ENCODE measurements around the gene RPS6KB2.

Gene RPS6KB2

DNA sequence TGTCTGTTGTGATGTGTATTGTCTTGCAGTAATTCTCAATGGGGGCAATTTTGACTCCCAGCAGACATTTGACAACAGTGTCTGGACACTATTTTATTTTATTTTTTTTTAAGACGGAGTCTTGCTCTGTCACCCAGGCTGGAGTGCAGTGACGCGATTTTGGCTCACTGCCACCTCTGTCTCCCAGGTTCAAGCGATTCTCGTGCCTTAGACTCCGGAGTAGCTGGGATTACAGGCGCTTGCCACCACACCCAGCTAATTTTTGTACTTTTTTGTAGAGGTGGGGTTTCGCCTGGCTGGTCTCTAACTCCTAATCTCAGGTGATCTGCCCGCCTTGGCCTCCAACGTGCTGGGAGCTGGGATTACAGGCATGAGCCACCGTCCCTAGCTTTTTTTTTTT, 1.4 kb downstream of the RPS6KB2 start:
- no peak for DNase-seq

DNA sequence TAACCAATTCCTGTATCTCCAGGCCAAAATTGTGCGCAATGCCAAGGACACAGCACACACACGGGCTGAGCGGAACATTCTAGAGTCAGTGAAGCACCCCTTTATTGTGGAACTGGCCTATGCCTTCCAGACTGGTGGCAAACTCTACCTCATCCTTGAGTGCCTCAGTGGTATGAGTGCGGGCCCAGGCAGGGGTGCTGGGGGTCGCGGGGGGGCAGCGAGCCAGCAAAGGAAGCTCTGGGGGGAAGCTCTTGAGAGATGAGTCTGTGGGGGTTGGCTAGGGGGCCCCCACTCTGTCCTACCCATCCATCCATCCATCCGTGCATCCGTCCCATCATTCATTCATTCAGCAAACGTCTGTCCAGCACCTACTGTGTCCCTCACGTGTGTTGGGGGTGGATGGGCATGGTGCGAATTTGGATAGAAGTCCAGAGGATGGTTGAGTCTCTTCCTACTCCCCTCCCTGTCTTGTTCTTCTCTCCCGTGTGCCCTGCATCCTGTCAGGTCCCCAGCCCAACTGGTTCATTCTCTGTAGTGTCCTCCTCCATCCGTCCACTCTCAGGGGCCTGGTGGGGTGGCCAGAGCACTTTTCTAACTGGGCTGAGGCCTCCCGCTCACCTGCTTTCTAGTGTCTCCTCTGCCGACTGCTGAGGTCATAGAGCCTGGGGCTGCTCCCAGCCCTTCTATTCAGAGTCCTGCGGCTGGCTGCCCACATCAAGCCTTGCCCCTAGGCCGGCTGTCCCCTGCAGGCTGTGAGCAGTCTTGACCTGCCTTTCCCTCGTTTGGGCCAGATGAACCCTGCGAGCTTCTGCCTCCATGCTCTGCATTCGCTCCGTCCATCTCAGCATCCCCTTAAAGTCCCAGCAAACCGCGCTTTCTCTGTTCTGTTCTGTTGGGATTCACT, 3.3 kb downstream of the RPS6KB2 start:
- DNase-seq, result no peak

GRCh38 chr11:67432655-67433349, 4.5 kb downstream of the RPS6KB2 start:
- no peak for DNase-seq

GRCh38 chr11:67433536-67434394, 5.5 kb downstream of the RPS6KB2 start:
- no peak for DNase-seq

DNA sequence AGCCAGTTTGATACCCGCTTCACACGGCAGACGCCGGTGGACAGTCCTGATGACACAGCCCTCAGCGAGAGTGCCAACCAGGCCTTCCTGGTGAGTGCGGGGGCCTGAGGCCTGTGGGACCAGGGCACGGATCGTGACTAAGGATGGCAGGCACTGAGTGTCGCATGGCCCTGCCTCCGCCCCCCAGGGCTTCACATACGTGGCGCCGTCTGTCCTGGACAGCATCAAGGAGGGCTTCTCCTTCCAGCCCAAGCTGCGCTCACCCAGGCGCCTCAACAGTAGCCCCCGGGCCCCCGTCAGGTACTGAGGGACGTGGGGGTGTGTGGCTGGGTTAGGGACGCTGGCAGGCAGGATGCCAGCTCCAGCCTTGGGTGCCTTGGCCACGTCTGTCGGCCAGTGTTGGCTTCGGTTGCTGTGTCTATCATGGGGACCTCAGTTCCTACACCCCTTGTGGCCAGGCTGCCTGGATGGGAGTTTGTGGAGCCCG, 6.1 kb downstream of the RPS6KB2 start:
- peak; percentile 79 for DNase-seq

GRCh38 chr11:67435031-67435726, 6.9 kb downstream of the RPS6KB2 start:
- peak; percentile 77 for DNase-seq

- DNase-seq, result no peak
Observed at GRCh38 chr11:67435727-67436458, 7.6 kb downstream of the RPS6KB2 start.

GRCh38 chr11:67436459-67437081, 8.3 kb downstream of the RPS6KB2 start:
- peak; percentile 87 for DNase-seq

- DNase-seq, result peak; percentile 85
Observed at GRCh38 chr11:67437082-67437808, 9.0 kb downstream of the RPS6KB2 start, which contains the start of gene PTPRCAP. Gene PTPRCAP (minus strand): TSS chr11:67437682. CDS start chr11:67437619, 63 bp downstream.

DNA sequence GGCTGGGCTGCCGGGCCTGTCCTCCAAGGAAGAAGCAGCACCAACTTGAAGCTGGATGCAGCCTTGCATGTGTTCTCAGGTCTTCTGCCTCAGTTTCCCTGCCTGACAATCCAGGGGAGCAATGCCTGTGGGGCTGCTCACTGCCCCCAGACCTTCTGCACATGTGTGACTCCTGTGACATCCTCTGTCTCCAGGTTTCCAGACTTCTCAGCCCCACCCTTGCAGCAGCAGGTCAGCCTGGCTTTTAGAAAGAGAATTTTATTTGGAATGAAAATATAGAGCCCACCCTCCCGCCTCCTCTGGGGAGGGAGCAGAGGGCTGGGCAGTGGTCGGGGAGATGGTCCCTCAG, 9.5 kb downstream of the RPS6KB2 start:
- no peak for DNase-seq

DNA sequence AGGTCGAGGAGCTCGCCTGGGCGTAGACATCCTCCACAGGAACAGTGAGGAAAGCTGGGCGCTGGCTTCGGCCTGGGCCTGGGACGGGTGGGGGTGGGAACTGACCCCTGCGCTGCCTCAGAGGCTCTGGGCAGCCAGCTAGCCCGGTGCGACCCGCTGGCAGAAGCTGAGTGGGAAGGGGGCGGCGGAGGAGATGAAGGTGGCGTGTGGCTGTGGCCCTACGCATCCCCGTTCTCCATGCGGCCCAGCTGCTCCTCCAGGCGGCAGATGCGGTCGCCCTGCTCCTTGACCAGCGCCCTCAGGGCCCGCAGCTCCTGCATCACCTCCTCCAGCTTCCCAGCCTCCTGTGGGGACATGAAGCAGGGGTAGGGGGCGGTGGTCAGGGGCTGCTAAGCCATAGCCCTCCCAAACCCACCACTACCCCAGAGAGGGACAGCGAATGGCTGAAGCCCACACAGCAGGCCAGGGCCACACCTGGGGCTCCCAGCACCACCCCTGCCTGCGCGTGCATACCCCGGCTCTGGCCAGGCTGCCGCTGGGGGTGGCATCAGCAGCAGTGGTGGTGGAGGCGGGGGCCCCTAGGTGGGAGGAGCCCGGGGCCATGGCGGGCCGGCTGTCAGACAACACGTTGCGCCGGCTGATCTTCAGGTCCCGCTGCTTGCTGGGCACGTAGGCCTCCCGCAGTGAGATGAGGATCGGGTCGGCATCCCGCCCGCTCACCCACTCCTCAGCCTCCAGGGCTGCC, 10.0 kb downstream of the RPS6KB2 start:
- DNase-seq, result peak; percentile 89

DNA sequence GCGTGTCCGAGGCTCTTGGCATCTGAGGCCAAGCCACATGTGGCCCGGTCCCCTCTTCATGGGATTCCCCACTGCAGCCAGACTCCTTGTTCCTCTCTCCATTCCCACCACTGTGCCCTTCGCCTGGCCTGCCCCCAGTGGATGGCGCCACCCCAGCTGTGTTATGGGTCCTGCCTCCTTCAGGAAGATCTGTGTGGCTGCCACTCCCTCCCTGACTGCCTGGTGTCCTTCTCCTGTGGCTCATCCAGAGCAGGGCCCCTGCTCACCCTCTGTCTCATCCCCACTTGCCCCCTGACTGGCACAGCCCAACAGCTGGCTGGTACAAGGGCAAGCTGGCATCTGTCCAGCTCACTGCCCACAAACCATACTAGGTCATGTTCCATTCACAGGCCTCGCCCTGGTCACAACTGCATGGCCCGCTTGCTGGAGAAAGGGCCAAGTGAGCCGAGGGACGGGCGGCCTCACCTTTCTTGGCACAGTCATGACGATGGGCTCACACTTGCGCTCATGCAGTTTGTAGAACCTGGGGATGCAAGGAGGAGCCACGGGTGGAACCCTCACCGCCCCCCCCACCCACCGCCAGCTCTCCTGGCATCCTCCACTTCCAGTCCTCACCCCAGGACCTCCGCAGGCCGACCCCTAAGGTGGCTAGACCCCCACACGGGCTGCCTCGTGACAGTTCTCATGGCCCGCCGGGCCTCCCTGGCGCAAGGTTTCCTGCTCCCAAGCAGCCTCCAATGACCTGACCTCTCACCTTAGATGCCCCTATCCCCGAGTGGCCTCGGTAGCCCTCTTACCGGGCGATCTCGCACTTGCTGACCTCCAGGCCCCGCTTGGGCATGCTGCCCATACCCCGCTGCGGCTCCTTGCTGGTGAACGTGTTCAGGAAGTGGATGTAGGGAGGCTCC, 11.3 kb downstream of the RPS6KB2 start:
- DNase-seq, result peak; percentile 75

DNA sequence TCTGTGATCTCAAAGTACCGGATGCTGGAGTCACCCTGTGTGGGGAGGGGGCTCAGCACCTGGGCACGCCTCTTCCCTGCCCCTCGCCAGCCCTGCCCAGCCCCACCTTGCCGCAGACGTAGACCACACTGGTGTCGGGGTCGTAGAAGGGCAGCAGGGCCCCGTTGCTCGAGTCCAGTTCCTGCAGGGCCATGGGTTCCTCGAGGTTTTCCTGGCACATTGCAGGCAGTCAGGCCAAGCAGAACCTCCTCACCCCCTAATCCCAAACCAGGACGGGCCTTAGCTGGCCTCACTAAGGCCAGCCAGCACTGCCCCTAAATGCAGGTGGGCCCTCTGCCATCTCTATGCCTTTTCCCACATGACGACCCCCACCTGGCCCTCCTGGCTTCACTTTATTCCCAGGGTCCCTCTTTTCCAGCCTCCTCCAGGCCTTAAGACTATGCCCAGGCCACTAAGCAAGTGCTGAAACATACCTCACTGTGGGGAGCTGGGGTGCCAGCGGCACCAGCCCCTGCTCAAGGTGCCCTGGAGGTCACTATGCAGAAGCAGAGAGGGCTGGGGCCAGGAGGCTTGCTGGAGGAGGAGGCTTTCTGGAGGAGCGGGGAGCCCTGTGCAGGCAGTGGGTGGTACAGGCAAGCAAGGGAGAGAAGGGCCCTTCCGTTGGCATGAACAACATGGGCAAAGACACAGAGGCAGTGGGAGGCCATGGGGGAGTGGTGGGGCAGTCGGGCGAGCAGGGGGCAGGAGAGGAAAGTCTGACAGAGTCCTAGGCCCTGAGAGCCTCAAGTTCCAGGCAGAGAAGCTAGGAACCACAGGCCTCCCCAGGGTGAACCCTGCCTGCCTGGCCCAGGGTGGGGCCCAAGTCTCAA, 12.2 kb downstream of the RPS6KB2 start:
- no peak for DNase-seq

DNA sequence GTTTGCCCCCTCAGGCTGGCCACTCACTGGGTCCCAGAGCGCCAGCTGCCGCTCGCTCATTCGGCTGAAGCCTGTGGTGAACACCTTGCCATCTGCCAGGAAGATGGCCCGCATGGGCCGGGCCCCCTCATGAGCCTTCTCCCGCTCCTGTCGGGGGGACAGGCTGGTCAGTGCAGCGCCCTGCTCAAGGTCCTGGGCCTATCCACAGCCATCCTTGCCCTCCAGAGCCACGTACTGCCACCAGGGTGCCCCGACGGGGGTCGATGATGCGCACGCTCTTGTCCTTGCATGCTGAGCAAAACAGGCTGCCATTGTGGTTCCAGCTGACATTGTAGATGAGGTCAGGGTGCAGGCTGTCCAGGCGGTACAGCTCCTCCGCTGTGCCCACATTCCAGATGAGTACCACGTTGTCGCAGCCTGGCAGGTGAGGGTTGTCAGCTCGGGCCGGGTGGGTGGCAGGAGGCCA, 12.8 kb downstream of the RPS6KB2 start:
- DNase-seq, result no peak

DNA sequence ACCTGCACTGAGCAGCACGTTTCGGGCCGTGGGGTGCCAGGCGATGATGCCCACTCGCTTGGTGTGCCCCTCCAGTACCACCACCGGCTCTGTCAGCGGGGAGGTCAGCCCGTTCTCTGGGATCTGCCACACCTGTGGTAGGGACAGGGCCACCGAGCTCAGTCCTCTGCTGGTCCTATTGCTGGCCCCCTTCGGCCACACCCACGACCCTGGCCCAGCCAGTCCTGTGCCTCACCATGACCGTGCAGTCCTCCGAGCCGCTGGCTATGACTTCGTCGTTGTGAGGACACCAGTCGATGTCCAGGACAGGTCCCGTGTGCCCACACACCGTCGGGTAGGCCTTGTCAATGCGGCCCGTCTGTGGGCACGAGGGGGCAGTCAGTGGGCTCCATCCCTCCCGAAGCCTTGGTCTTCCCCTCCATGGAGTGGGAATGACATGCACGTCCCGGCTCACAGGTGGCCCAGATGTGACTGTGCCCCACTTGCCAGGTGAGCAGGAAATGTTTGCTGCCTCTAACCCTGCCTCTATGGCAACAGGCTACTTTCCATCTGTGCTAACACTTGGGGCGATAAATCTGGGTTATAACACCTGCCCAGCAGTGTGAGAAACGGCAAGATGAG, 13.5 kb downstream of the RPS6KB2 start:
- no peak for DNase-seq

DNA sequence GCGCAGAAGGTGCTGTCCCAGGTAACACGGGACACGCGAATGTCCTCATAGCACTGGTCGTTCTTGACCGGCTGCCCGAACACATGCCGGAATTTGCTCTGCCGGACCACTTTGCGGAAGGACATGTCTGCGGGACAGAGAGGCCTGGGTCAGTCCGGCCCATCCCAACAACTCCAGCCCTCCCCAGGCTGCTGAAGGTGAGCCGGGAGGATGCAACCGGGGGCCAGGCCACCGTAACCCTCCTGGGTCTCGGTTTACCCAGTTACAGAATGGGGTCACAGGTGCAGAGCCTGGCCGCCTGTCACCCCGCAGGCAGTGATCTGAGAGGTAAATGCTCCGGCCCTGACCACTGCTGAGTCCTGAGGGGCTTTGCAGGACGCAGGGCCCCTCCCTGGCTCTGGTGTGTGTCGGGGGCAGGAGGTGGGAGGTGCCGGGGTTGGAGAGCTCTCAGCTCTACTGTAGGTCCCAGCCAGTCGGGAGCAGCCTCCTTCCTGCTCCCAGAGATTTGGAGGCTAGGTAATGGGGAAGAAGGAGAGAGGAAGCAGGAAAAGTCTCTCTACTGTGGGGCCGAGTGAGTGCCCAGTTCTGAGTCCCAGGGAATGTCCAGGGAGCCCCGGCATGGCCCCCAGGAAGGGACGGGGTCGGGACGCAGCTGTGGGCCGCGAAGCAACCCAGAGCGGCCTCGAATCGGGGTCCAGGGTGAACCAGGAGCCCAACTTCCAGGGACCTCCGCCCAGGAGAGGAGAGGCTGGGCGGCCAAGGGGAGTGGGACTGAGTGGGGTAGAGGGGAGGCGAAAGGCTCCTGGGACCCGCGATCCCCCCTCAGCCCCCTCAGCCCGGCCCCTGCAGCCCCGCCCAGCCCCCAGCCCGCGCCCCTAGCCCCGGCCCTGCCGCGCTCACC, 14.5 kb downstream of the RPS6KB2 start:
- DNase-seq, result no peak
